HG02642 (cell line): Measurements from ENCODE around the gene CPOX.
"Not testable (repeated sequence)": the region's sequence is repeated elsewhere in the genome, so short reads cannot be mapped to it uniquely, and the experiment has no call there.

Experiments used
- ATAC-seq: cut with Tn5 transposase; IDR thresholded peaks from one replicate; pipeline ENCODE4 v1.9.1; 2021; ENCODE audit warnings: mild to moderate bottlenecking; ENCODE audit not compliant: unreplicated experiment, poor library complexity

CPOX gene

DNA sequence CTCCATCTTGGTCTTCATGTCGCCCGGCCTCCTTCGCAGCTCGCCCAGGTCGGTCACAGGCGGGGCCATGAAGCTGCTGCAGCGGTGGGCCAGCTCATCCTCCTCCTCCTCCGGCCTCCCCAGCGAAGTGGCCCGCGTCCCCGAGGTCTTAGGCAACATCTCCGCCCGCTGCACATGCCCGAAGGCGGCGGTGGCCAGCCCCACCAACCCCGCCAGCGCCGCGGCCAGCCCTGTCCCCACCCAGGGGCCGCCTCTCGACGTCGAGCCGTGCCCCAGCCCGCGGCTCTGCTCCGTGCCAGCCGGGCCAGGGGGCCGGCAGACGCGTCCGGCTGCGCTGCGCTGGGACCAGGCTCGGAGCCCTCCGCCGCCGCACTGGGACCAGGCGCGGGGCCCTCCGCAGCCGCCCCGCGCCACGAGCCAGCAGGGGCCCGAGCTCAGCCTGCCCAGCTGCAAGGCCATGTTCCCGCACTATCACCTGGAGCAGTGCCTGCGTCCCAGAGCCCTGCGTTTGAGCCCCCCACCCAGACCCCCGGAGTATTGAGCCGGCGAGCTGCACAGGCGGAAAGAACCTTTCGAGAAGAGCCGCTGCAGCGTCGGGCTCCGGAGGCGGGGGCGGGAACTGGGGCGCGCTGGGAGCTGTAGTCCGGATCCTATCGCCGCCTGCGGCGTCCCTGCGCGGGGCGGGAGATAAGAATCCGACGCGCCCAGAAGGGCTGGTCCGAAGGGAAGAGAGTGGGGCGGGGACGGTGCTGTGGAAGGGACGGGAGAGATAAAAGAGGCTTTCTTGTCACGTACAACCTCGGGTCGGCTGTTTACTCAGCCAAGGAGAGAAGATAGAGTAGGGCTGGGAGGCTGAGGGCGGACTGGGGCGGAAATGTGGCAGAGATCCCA, at the start of gene CPOX:
TSS of gene CPOX (minus strand) at position 566 of the 891 bp plus-strand sequence. CDS start at position 459, 107 bp downstream.
- ATAC-seq = peak; percentile 96

DNA sequence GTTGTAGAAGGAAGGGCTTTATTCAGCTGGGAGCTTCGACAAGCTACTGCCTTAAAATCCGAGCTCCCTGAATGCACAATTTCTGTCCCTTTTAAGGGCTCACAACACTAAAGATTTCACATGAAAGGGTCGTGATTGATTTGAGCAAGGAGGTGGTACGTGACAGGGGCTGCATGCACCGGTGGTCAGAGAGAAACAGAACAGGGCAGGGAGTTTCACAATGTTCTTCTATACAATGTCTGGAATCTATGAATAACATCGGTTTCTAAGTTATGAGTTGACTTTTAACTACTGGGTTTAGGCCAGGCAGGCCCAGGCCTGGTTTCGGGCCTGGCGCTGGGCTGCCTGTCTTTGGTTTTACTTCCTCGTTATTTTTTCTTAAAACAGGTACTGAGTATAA, 49.4 kb upstream of the CPOX start:
- not testable (repeated sequence) for ATAC-seq

DNA sequence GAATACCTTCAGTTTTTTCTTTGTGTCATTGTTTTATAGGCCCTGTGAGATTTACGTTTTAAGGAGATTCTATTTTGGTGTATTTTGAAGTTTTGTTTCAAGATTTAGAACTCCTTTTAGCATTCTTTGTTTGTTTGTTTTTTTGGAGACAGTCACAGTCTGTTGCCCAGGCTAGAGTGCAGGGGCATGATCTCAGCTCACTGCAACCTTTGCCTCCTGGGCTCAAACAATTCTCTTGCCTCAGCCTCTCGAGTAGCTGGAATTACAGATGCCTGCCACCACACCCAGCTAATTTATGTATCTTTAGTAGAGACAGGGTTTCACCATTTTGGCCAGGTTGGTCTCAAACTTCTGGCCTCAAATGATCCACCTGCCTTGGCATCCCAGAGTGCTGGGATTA, 48.3 kb upstream of the CPOX start:
- ATAC-seq = not testable (repeated sequence)

DNA sequence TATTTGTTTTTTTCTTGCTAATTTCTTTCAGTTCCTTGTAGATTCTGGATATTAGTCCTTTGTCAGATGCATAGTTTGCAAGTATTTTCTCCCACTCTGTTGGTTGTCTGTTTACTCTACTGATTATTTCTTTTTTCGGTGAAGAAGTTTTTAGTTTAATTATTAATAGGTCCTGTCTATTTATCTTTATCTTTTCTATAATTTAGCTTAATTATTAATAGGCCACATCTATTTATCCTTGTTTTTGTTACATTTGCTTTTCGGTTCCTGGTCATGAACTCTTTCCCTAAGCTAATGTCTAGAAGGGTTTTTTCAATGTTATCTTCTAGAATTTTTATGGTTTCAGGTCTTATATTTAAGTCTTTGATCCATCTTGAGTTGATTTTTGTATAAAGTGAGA, 45.1 kb upstream of the CPOX start:
- not testable (repeated sequence) for ATAC-seq

DNA sequence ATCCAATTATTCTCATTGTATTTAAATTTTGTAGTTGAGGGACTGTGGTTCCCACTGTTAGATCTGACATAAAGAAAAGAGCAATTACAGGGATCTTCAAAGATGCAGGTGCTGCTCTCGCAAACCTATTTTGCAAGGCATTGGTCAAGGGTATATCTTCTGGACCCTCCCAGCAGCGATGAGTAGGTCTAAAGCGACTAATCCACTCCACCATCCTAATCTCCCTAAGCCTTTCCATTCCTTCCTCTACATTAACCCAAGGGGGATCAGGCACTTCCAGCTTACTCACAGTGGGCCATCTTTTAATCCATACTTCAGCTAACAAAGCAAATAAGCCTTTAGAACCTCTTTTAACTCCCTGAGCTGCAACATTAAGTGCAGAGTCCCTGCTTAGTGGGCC, 37.0 kb upstream of the CPOX start:
- no peak for ATAC-seq

DNA sequence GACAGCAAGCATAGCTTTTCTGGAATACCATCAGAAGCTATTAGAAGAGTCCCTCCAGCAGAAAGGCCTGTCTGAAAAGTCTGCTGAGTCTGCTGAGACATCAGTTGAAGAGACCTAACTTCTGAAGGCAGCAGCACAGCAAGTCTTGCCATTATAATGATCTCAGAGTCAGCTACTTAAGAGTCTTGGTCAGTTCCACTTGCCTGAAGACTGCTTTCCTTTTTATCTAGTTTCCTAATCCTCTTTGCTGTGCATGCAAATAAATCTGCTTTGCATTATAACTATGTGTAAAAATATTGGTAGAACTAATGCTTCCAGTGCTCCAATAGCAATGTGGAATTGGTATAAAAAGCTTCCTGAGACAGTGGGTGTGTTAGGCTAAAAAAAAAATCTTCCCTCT, 34.9 kb upstream of the CPOX start:
- no peak for ATAC-seq

DNA sequence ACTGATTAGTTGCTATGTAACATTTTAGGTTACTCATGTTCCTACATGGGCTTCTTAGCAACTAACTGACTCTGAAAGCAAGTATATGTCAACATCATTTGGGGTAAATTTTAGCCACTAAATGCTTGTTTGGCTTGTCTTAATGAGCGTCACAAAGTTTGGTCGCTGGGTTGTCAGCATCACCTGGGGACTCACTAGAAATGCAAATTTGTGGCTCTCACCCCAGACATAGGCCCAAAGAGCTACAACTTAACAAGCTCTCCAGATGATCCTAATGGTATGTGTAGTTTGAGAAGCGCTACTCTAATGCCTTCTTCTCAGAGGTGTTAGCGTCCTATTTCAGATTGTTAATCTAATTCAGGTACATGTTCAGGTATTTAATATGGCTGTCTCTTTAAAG, 32.7 kb upstream of the CPOX start:
- no peak for ATAC-seq

DNA sequence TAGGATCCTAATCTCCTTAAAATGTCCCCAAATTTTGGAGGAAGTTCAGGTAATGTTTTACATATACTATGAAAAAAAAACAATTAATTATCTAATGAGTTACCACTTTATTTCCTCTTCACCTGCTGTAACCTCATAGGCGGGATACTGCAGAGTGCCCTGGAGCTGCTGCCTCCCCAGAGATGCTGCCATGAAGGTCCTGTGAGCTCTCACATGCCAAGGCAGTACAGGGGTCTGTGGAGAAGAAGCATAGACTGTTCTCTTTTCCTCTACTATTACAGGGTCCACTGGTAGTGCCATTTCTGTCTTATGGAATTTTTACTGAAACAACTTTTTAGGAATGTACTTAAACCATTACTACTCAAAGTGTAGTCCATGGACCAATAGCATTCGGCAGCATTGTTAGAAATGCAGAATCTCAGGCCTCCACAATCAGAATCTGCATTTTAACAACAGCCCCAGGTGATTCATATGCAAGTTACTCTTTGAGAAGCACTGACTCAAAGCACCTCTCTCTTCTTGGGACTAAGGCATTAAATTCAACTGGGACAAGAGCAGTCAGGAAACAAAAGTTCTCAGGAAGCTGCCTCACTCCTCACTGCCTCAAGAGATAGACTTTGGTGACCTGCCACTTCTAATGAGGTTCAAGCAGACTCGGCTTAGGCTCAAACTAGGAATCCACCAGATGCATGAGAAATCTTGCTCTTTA, 30.3 kb upstream of the CPOX start:
- ATAC-seq = no peak

DNA sequence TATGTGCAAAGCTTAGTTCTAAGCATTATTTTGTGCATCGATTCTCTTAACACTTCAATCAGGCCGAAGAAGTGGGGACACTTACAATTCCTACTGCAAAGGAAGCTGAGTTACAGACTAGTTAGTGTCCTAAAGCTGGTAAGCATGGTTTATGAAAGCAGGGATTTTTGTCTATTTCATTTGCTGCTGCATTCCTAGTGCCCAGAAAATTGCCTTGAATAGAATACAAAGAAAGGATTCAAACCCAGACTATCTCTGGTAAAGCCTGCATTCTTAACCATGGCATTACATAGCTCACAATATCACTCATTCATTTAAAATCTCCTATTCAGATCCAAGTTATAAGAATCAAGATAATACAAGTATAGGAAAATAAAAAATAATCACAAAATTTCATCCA, 24.4 kb upstream of the CPOX start:
- no peak for ATAC-seq

DNA sequence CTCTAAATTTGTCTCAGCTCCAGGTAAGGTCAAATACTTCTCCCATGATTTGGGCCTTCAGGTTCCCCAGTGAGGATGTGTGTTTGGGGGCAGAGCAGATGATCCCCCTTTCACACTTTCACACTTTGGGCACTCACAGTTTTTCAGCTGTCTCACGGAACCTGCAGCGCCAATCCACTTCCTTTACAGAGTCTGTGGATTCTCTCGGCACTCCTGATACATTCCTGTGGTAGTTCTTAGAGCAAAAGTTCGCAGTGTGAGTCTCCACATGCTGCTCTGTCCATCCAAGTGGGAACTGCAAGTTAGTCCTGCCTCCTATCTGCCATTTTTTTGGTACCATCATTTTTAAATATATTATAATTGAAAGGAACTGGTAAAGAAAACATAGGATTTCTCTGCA, 20.2 kb upstream of the CPOX start:
- ATAC-seq = peak; percentile 4

DNA sequence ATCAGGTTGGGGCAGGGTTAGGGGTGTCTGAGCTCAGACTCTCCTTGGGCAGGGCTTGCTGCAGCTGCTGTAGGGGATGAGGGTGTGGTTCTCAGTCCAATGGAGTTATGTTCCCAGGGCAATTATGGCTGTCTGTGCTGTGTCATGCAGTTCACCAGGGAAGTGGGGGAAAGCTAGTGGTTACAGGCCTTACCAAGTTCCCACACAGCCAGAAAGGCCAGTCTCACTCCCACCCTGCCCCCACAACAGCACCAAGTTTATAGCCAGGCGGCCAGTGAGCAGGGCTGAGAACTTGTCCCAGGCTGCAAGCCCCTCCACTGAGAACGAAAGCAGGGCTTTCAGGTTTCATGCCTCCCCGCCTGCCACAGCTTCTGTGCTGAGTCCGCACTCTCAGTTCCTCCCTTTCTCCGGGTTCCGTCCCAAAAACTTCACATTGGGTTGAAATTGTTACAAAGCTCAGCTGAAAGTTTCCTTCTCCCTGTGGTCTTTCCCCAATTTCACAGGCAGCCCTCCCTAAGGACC, 19.6 kb upstream of the CPOX start:
- peak; percentile 90 for ATAC-seq

DNA sequence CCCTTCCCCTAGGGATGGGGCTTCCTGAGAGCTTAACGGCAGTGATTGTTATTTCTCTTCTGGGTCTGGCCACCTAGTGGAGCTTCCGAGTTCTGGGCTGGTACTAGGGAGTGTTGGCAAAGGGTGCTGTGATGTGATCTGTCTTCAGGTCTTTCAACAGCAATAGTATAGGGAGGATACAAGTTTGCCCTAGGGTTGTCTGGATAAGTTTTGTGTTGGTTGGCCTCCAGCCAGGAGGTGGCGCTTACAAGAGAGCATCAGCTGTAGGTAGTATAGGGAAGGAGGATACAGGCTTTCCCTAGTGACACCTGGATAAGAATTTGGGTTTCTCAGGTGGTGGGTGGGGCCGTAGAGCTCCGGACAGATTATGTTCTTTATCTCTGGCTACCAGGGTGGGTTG, 19.2 kb upstream of the CPOX start:
- peak; percentile 62 for ATAC-seq

DNA sequence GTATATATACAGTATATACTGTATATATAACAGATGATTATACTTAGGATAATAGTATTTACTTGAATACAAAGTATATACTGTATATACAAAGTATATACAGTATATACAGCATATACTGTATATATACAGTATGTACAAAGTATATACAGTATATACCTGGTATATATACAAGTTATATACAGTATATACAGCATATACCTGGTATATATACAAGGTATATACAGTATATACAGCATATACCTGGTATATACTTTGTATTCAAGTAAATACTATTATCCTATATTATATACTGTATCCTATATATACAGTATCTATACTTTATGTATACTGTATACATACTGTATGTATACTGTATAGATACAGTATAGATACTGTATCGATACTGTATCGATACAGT, 14.6 kb upstream of the CPOX start:
- ATAC-seq = no peak

DNA sequence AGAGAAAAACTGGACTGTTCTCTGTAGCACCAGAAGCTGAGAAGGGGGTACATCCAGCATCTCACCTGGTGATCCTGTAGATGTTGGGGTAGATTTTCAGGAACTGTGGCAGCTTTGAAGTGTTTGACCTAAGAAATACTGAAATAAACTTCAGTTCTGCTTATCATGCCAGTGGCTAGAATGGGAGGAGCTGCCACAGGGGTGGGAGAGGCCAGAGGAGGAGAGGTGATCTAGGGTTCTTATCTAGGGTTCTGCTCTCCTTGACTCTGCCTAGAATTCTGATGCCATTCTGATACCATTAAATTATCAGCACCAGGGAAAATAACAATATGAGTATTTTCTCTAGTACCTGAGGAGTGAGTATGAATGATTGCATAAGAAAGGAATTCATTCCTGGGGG, 10.2 kb upstream of the CPOX start:
- ATAC-seq = no peak

DNA sequence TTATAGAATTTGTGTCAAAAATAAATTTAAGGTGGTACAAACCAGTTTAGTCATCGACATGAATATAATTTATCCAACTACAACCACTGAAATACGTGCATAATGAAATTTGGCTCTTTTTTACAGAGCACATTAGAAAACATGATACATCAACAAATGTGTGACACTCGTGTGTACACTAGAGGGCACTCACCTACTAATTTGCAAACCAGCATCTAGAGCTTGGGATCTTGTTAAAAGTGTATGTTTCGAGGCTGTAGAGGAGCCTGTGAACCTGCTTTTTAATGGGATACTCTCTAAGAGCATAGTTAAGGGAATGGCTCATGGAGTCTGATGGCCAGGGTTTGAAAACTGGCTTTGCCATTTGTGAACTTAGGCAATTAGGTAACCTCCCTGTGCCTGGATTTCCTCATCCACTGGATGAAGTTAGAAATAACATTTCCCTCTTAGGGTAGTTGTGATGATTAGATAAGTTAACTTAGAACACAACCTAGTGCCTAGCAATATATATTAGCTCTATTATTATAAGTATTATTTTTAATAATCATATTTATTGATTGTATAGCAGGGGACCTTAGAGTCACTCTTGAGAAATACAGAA, 8.8 kb upstream of the CPOX start:
- peak; percentile 69 for ATAC-seq

DNA sequence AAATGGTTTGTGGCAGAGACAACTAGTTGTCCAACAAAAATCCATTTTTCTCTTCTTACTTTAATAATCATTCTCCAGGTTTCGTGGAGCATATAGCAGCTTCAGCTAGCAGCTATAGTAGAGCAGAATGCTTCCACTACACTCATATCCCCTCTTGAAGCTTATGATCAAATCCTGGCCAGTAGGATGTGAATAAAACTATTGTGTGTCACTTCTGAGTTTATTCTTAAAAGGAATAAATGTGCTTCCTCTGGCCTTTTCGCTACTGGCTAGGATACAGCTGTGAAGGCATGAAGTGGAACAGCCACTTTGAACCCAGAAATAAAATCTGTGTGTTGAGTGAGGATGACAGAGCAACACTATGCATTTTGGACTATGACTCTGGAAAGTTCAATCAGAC, 7.8 kb upstream of the CPOX start:
- ATAC-seq = no peak

DNA sequence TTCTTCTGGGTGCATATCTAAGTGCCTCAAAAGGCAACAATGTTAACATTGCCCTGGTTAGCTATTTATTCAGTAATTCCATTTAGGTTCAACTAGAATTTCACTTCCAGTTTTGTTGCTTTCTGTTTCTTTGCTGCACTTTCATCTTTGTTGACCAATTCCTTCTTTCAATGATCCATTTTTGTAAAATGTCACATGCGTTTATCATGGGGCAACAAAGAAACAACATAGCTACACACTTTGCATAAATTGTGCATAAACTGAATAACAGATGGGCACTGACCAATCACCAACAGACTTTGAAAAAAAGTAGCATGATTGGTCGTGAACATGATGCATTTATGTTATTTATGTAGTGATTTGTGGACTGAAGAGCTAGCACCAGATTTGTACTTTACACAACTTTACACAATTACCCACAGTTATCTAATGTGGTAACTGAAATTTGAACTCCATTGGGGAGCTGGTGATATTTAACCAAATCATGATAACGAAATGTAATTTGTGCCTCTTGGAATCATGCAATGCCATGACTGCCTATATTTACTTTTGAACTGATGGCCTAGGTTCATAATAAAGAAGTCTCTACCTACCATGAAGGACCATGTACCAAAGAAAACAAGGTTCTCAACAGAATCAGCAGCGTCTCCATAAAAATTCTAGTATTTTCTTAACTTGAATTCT, 7.1 kb upstream of the CPOX start:
- peak; percentile 69 for ATAC-seq

DNA sequence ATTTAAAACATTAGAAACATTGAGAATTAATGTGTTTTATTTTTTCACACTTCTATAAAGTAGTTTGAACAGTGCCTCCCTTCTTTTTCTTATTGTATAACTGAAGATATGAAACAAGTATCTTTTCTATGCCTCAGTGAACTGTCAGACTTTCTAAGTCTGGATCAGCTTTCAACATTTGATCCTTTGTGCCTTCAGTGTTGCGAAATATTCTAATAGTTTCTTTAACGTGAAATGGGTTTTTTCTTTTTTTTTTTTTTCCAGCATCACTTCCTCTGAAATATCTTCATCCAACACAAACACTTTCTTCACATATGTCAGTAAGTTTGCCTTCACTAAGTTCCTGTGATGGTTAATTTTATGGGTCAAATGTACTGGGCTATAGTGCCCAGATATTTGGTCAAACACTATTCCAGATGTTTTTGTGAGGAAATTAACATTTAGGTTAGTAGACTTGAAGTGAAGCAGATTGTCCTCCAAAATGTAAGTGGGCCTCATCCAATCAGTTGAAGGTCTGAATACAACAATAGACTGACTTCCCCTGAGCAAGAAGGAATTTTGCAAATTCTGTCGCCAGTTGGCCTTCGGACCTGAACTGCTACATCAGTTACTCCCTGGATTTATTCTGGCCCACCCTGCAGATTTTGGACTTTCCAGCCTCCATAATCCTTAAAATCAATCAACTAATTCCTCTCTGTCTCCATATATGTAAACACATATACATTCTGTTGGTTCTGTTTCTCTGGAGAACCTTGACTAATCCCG, 6.4 kb upstream of the CPOX start:
- no peak for ATAC-seq

DNA sequence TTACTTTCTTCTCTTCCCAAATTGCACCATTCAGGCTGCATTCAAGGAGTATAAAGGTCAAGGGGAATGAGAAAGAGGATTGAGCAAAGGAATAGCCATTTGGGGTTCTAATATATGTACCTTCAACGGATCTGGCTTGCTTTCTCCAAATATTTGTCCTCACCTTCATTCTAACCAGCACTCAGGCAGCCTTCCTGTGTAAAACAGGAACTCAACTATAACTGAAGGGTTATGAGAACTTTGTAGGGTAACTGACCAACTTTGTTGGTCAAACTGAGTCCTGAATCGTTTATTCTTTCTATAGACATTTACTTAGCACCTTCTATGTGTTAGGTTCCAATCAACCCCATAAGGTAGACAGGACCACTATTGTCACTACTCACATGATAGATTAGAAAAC, 5.1 kb upstream of the CPOX start:
- ATAC-seq = no peak
